Chondrocyte (in vitro differentiated cells): ENCODE results near the gene NCOA1. TPM values are rescaled to one million over a fixed set of nuclear protein-coding genes. Genes with fewer than 3 reads are reported as not detected.

Experiments
- DNase-seq: peaks from one replicate; pipeline ENCODE4 v3.0.0; 2021; ENCODE audit warnings: mixed read lengths, low spot score
- H3K27ac Mint-ChIP-seq: one replicate; pipeline ENCODE4 v1.8.0; 2021; ENCODE audit warnings: mild to moderate bottlenecking, moderate library complexity, mixed read lengths; ENCODE audit not compliant: unreplicated experiment
- H3K27me3 Mint-ChIP-seq: 2 replicates; pipeline ENCODE4 v1.8.0; 2021; ENCODE audit warnings: low read depth, mixed read lengths
- H3K36me3 Mint-ChIP-seq: 2 replicates; pipeline ENCODE4 v1.8.0; 2021; ENCODE audit warnings: low read depth, mixed read lengths
- H3K4me1 Mint-ChIP-seq: 2 replicates; pipeline ENCODE4 v1.8.0; 2021; ENCODE audit warnings: low read depth, mild to moderate bottlenecking, mixed read lengths
- H3K4me3 Mint-ChIP-seq: one replicate; pipeline ENCODE4 v1.8.0; 2021; ENCODE audit warnings: mild to moderate bottlenecking, moderate library complexity, mixed read lengths; ENCODE audit not compliant: unreplicated experiment
- H3K9me3 Mint-ChIP-seq: 2 replicates; pipeline ENCODE4 v1.8.0; 2021; ENCODE audit warnings: low read depth, mixed read lengths
- CTCF ChIP-seq: fragments of 200-600 bp; sonication (generic); IDR thresholded peaks from 2 replicates; pipeline ENCODE4 v1.5.0; 2021; ENCODE audit warnings: antibody characterized with exemption, mild to moderate bottlenecking, moderate library complexity
- total RNA-seq: library from RNA; stranded (reverse); gene quantifications from 3 replicates; pipeline ENCODE4 v1.2.1, GENCODE V29; 2021

The NCOA1 gene
- total RNA-seq, 1 donor from 2014 or later: 20.3 TPM

GRCh38 chr2:24657818-24658217 lies 166.8 kb downstream of the NCOA1 start:
- no peak overlapping the region for H3K4me3 Mint-ChIP-seq
- no peak for DNase-seq

GRCh38 chr2:24658531-24659202 lies 167.6 kb downstream of the NCOA1 start:
- H3K4me1 Mint-ChIP-seq: peaks cover 11% of the 10 kb centered on the region
- H3K36me3 Mint-ChIP-seq: peaks cover 1% of the 10 kb centered on the region
- TF ChIP-seq CTCF: no peak
- H3K27ac Mint-ChIP-seq: no peak overlapping the region
- H3K4me3 Mint-ChIP-seq: no peak overlapping the region
- H3K9me3 Mint-ChIP-seq: no peaks in the 10 kb centered on the region
- no peak for DNase-seq
- no peaks in the 10 kb centered on the region for H3K27me3 Mint-ChIP-seq

More at GRCh38 chr2:24657818-24658217, 166.8 kb downstream of the NCOA1 start:
- H3K4me1 Mint-ChIP-seq: peaks cover 11% of the 10 kb centered on the region
- no peak overlapping the region for H3K27ac Mint-ChIP-seq
- no peaks in the 10 kb centered on the region for H3K27me3 Mint-ChIP-seq
- no peak for TF ChIP-seq CTCF
- H3K36me3 Mint-ChIP-seq: peaks cover 1% of the 10 kb centered on the region
- H3K9me3 Mint-ChIP-seq: no peaks in the 10 kb centered on the region

GRCh38 chr2:24659862-24660261 lies 168.8 kb downstream of the NCOA1 start:
- Mint-ChIP-seq H3K4me3 (no peak overlapping the region), H3K9me3 (no peaks in the 10 kb centered on the region)

GRCh38 chr2:24667542-24667941 lies 176.5 kb downstream of the NCOA1 start:
- Mint-ChIP-seq H3K27ac (no peak overlapping the region), H3K4me3 (no peak overlapping the region), H3K27me3 (no peaks in the 10 kb centered on the region), H3K4me1 (peaks cover 5% of the 10 kb centered on the region), H3K9me3 (no peaks in the 10 kb centered on the region), H3K36me3 (no peaks in the 10 kb centered on the region)
- TF ChIP-seq CTCF: no peak
- no peak for DNase-seq

More at GRCh38 chr2:24659862-24660261, 168.8 kb downstream of the NCOA1 start:
- TF ChIP-seq CTCF: no peak
- H3K36me3 Mint-ChIP-seq: peaks cover 1% of the 10 kb centered on the region
- H3K4me1 Mint-ChIP-seq: peaks cover 11% of the 10 kb centered on the region
- no peaks in the 10 kb centered on the region for H3K27me3 Mint-ChIP-seq
- no peak overlapping the region for H3K27ac Mint-ChIP-seq
- DNase-seq: no peak

- no peak overlapping the region for H3K27ac Mint-ChIP-seq
- DNase-seq: no peak
- no peak for TF ChIP-seq CTCF
- H3K27me3 Mint-ChIP-seq: no peaks in the 10 kb centered on the region
- H3K9me3 Mint-ChIP-seq: no peaks in the 10 kb centered on the region
- no peak overlapping the region for H3K4me3 Mint-ChIP-seq
- peaks cover 5% of the 10 kb centered on the region for H3K4me1 Mint-ChIP-seq
- peaks cover 3% of the 10 kb centered on the region for H3K36me3 Mint-ChIP-seq
These were observed 180.2 kb downstream of the NCOA1 start for GRCh38 chr2:24671230-24671629.
